Endometrial microvascular endothelial cells (primary cell): ENCODE measurements around the gene OSGEP. TPM values are rescaled to one million over a fixed set of nuclear protein-coding genes. Genes with fewer than 3 reads are reported as not detected.
"Not testable (repeated sequence)": the region's sequence is repeated elsewhere in the genome, so short reads cannot be mapped to it uniquely, and the experiment has no call there.

Experiments used
- in situ Hi-C: cut with HindIII; loops from 2 replicates; pipeline ENCODE4 v1.10.0; 2017; ENCODE audit warnings: low sequenced_read_pairs, low pct_unique_long_range_greater_than_20kb; ENCODE audit errors: inconsistent ontology term
- total RNA-seq: library from RNA; depleted of rRNA; stranded (reverse); fragments of >200 nt; gene quantifications from one replicate; pipeline ENCODE4 v1.2.3, GENCODE V29; 2015; ENCODE audit errors: inconsistent ontology term

Gene OSGEP
- total RNA-seq, 1 donor from 2014 or later, result 55.3 TPM

GRCh38 chr14:20472536-20473169 is 18.0 kb upstream of the OSGEP start:
- in situ Hi-C loops, result no loop called here

GRCh38 chr14:20470603-20470901 is 15.9 kb upstream of the OSGEP start:
- in situ Hi-C loops, result no loop called here

GRCh38 chr14:20469890-20470602 is 15.4 kb upstream of the OSGEP start:
- in situ Hi-C loops, result no loop called here

- in situ Hi-C loops, result no loop called here
Observed at GRCh38 chr14:20469242-20469889, 14.8 kb upstream of the OSGEP start, which contains the start of gene PNP. TSS of gene PNP (plus strand) at chr14:20469406. CDS start at chr14:20469525, 119 bp downstream.

- in situ Hi-C loops, result no loop called here
Observed at GRCh38 chr14:20468764-20469241, 14.2 kb upstream of the OSGEP start.

GRCh38 chr14:20461225-20462141 is 6.9 kb upstream of the OSGEP start, which contains the start of gene PIP4P1:
TSS of gene PIP4P1 (minus strand) at chr14:20461434. CDS start at chr14:20461325, 109 bp downstream.
- in situ Hi-C loops, result no loop called here

- in situ Hi-C loops, result no loop called here
Observed at GRCh38 chr14:20460458-20461224, 6.0 kb upstream of the OSGEP start.

- in situ Hi-C loops, result no loop called here
Observed at GRCh38 chr14:20458031-20458789, 3.6 kb upstream of the OSGEP start.

GRCh38 chr14:20456971-20457370 is 2.4 kb upstream of the OSGEP start:
- in situ Hi-C loops, result no loop called here

GRCh38 chr14:20455355-20456300 is 1.0 kb upstream of the OSGEP start:
- in situ Hi-C loops, result no loop called here

- in situ Hi-C loops, result not testable (repeated sequence)
Observed at GRCh38 chr14:20452831-20453230, 1.8 kb downstream of the OSGEP start.

- in situ Hi-C loops, result no loop called here
Observed at GRCh38 chr14:20446889-20447288, 7.7 kb downstream of the OSGEP start.

- in situ Hi-C loops, result not testable (repeated sequence)
Observed at GRCh38 chr14:20443650-20444049, 11.0 kb downstream of the OSGEP start.

GRCh38 chr14:20441461-20441860 is 13.2 kb downstream of the OSGEP start:
- in situ Hi-C loops, result no loop called here

- in situ Hi-C loops, result no loop called here
Observed at GRCh38 chr14:20440882-20441281, 13.7 kb downstream of the OSGEP start.

- in situ Hi-C loops, result no loop called here
Observed at GRCh38 chr14:20440465-20440864, 14.1 kb downstream of the OSGEP start.

GRCh38 chr14:20438664-20439063 is 15.9 kb downstream of the OSGEP start:
- in situ Hi-C loops, result no loop called here
